ENCODE data around the gene CD300H.

The CD300H gene

DNA sequence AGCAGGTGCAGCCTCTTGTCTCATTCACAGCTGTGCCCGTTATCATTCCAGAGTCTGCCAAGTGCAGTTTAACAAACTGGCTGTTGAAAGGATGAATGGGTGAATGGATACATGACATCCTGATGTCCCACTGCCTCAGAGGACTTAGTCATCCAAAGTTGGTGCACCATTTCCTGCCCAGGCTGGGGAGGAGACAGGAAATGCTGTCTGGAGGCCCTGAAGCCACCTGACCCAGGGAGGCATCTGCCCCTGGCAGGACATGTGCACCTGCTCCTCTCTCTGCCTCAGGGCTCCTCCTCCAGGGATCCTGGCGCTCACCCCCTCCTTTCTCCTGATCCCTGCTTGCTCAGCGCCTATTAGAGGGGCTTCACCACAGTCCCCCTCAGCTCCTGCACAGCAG is 19.6 kb downstream of the CD300H start:
- no peak for DNase-seq

DNA sequence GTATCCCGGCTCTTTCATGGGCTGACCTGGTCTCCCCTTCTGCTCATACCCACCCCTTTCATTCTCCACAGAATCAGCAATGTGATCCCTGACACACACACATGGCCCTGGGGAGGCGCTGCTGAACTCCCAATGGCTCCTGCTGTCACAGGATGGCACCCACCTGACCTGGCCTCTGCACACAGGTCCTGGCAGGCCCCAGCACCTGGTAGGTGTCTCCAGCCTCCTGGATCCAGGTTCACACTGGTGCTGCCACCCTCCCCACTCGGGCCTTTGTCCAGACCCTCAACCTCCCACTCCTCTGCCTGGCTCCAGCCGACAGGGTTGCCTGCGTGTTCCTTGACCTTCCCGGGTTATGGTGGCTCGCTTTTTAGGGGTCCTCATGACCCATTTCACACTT is 20.0 kb downstream of the CD300H start:
- DNase-seq = no peak

DNA sequence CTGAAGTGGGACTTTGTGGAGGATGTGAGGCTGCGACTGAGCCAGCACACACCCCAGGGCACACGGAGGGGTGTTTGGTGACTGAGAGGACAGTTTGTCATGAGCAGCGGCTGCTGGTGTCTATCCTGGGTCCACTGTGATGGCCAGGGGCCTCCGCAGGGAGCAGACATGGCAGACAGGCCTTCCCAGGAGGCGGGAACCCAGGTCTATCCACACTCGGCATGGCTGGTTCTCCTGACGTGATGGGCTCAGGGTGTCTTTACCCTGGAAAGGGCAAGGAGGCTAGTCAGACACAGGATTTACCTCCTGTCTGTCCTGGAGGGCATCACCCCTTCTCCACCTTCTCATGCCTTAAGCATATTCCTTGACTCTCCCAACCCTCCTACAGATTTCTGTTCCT is 20.7 kb downstream of the CD300H start:
- no peak for DNase-seq

DNA sequence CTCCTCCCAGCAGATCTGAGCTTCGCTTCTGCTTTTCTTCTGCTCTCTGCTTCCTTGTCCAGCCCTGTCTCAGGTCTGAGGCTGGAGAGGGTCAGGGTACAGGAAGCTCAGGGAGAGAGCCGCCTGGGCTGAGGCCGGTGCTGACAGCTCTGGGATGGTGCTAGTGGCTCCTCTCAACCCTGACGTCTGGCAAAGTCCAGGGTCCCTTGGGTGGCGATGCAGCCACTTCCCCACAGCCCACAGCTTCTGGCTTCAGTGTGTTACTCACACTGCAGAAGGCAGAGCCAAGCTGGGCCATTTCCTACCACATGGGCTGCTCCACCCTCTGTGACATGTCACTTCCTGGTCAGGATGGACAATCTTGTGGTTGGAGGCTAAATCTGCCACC is 21.5 kb downstream of the CD300H start, which contains the start of gene CD300C:
Gene CD300C (minus strand): TSS at position 273 of the 388 bp plus-strand sequence. CDS start 333 bp downstream, outside the sequence.
- no peak for DNase-seq

DNA sequence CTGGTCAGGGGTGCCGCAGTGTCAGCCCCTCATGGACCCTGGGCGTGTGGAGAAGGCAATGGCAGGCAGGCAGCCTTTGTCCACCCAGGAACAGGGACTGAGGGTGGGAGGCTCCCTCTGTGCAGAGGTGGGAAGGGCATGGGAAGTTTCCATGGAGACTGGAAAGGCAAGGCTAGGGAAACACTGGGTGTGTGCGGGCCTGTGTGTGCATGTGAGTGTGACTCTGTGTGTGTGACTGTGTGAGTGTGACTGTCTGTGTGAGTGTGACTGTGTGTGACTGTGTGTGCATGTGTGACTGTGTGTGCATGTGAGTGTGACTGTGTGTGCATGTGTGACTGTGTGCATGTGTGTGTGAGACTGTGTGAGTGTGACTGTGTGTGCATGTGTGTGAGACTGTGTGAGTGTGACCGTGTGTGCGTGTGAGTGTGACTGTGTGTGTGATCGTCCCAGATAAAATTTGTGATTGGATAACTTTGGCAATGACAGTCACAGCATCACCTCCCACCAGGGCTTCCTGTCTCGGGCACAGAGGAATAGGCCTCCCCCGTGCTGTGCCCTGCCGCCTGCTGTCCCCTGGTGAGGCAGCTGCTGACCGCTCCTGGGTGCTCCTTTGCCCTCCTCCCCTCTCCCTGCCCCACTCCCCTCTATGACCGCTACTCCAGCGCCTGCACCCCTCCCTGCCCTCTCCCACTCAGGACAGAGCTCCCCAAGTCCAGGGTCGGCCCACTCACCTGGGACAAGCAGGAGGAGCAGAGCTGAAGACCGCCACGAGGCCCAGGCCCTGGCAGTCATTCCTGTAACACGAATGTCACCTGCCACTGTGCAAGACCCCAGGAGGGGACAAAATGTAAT is 22.1 kb downstream of the CD300H start:
- DNase-seq = no peak

DNA sequence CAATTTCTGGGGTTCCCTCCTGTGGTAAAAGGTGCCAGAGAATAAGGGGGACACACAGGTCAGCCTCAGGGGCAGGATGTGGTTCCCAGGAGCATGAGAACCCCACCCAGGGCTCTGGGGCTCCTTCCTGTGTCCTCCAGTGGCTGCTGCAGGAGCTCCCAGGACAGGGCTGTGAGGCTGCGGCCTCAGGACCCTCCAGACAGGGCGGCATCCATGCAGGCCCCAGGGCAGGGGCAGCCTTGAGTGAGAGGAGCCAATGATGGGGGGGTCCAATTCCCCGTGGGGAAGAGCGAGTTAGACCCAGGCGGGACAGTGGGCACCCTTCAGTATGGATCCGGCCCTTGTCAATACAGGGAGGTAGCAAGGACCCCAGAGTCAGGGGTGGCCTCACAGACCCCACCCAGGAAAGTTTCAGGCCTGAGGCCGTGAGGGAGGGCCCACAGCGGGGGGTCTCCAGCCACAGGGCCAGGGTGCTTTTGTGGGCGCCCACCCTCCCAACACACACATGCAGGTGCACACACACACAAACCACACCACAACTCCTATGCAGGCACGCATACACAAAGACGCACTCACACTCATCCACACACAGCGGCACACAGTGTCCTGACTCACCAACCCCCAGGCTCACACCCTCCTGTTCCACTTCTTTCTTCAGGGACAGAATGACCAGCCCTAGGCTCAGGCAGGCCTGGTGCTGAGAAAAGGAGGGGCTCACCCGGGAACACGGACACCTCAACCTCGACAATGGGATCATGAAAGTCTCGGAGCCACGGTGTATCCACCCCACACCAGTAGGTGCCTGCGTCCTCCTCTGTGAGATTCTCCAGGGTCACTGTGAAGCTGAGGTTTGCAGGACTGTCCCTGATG is 23.2 kb downstream of the CD300H start:
- no peak for DNase-seq

DNA sequence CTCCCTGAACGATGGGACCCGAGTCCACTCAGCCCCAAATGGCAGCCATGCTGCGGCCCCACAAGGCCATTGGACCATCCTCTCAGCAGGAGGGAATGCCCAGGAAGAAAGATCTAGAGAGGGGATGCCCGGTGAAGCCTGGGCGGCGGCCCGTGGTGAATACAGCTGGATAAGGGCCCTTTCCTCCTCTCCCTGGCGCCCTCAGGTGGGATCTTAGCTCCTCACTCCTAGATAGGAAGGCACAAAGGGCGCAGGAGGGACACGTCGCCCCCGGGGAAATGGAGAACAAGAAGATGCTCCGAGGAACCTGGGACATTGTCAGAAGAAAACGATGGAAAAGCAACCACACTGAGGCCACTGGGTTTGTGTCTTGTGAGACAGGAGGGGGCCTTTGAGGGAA is 23.9 kb downstream of the CD300H start:
- no peak for DNase-seq

DNA sequence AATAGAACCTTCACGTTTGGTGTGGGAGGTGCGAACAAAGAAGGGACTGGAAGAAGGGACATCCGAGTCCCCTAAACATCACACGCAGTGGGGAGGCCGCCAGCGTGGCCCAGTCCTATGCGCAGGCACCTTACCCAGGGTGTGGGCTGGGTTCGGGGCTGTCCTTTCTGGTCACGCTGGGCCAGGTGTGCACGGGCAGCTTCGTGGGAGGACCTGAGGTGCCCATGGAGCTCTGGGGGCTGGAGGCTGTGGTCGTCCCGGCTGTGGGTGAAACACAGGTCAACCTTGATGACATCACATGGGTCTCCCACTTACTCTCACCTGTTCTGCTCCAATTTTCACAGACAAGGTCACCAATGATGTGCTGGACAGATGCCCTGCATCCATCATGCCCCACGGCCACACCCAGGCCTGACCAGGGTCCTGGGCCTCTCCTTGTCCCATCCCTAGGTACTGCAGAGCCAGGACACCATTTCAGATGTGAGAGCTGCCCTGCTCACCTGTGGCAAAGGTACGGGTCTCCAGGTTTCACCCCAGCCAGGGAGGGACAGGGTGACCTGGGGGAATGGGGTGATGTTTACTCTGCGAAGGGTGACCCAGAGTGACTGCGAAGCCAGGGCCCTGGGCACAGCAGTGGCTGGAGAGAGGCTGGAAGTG is 24.5 kb downstream of the CD300H start:
- DNase-seq = no peak

DNA sequence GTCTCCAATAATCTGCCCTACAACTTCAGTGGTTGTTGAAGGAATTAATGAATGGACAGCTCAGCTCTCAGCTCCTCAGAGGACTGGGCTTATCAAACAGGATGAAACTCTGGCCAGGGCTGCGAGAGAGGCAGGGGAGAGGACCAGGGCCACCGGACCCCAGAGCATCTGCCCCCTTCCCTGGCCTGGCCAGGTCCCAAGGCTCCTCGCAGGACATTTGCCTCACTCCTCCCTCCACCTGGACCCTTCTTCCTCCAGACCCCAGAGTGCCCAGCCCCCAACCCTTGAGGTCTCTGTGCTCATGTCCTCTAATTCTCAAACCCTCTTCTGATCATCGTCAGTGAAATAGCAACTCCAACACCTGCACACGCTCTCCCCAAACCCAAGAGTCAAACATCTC is 25.1 kb downstream of the CD300H start:
- no peak for DNase-seq

DNA sequence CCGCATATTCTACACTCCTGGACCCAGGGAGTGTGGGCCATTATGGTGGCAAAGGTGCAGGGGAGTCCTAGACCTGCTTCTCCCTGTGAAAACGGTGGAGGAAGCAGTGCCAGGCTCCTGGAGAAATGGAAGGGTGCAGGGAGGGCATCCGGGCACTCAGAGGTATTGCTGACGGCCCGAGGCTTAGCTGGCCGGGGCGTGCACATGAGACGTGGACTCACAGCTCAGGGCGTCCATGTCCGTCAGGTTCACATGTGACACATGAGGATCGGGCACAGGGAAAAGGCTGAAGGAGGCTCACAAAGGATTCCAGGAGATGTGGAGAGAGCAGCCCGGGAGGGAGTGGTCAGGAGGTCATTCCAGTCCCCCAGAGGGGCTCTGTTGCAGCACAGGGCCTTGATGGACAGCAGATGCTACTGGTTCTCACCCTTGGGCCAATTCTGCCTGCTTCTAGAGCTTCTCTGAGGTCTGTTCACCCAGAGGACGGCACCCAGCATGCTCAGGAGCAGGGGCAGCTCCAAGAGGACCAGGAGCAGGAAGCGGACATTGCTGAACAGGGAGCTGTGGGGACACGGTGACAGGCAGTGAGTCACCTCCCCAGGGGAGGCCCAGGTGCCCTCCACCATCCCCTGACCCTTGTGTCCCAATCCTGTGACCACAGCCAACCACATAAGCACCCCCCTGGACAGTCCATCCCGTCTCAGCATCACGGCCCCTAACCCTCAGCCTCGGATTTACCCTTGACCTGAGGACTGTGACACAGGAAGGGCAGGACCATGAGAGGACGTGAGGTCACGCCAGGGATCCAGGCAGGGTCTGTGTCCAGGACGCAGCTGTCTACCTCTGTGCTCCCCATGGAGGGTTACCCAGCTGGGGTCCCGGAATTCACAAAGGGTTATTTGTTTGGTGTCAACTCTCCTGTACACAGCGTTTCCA is 25.9 kb downstream of the CD300H start:
- DNase-seq = no peak

DNA sequence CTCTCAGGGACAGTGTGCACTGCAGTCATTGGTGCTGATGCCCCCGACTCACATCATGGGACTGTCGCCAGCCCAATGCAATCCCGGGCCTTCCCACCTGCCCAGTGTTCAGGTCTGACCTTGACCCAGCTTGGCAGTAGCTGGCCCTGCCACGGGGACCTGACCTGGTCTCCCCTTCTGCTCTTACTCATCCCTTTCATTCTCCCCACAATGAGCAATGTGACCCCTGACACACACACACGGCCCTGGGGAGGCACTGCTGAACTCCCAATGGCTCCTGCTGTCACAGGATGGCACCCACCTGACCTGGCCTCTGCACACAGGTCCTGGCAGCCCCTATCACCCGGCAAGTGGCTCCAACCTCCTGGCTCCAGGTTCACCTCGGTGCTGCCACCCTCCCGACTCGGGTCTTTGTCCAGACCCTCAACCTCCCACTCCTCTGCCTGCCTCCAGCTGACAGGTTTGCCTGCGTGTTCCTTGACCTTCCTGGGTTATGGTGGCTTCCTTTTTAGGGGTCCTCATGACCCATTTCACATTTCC is 28.0 kb downstream of the CD300H start:
- DNase-seq = no peak

DNA sequence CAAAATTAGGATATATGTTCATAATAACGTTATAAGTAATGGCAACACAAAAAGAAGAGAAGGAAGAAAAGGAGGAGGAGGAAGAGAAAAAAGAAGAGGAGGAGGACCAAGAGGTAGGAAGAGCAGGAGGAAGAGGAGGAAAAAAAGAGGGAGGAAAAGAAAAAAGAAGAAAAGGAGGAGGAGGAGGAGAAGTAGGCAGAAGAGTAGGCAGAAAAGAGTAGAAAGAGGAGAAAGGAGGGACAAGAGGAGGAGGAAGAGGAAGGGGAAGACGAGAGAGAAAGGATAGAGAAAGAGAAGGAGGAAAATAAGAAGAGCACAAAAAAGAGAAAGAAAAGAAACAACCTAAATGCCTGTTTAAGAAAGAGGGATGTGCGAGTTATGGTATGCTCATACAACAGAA is 30.4 kb downstream of the CD300H start:
- no peak for DNase-seq

DNA sequence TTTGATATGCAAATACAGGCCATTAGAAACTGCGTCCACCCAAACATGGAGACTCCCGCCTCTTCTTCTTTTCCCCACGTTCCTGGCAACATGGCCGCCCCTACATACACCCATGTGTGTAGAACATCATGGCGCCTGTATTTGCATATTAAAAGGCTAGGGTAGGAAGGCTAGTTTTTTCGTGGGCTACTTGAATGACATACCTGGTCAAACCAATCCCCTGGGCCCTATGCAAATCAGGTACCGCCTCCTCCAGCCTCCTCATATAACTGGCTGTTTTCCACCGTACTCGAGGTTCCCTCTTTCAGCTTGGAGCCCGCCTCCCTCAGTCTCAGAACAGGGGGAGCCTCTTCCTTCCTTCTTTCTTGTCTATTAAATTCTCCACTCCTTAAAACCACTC is 35.2 kb downstream of the CD300H start:
- DNase-seq = peak; percentile 31

DNA sequence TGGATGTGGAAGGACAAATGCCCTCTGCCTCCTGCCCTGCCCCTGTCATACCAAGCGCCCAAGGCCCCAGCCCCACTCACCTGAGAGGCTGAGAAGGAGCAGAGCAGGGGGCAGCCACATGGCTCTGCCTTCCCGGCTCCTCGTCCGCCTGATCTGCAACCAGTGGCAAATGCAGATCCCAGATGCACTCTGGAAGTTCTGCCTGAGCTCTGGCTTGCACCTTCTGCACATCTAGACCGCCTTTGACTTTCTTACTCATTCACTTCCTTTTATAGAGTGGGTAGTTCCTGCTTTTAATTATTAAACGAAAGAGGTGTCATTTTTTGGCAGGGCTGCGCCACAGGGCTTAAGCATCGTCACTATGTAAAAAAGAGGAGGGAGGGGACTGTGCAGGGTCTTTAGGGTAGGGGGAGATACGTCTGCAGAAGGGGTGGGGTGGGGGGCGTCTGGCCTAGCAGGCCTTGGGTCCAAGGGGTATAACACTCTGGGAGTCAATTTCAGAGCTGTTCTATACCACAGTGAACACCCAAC is 36.0 kb downstream of the CD300H start, which contains the start of gene CD300LB:
Gene CD300LB (minus strand): TSS at position 245 of the 531 bp plus-strand sequence. CDS start 125 bp downstream, at position 120.
- DNase-seq = no peak

DNA sequence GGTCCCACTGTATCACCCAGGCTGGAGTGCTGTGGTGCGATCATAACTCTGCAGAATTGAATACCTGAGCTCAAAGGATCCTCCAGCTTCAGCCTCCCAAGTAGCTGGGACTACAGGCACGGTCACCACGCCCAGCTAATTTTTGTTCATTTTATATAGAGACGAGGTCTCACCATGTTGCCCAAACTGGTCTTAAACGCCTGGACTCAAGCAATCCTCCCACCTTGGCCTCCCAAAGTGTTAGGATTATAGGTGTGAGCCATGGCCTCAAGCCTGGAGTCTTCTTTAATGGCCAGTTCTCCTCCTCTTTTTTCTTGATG is 36.5 kb downstream of the CD300H start:
- no peak for DNase-seq

DNA sequence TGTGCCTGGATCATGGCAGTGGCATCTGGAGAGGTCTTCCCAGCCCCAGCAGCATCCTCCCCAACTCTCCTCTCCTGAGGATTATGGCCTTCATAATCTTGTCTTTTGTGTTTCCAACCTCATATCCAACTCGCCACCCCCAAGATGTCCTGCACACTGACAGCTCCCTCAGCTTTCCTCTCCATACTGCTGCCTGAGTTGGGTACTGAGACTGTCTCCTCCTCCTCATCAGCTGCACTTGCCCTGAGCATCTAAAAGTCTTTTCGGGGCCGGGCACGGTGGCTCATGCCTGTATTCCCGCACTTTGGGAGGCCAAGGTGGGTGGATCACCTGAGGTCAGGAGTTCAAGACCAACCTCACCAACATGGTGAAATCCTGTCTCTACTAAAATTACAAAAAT is 38.1 kb downstream of the CD300H start:
- DNase-seq = no peak

DNA sequence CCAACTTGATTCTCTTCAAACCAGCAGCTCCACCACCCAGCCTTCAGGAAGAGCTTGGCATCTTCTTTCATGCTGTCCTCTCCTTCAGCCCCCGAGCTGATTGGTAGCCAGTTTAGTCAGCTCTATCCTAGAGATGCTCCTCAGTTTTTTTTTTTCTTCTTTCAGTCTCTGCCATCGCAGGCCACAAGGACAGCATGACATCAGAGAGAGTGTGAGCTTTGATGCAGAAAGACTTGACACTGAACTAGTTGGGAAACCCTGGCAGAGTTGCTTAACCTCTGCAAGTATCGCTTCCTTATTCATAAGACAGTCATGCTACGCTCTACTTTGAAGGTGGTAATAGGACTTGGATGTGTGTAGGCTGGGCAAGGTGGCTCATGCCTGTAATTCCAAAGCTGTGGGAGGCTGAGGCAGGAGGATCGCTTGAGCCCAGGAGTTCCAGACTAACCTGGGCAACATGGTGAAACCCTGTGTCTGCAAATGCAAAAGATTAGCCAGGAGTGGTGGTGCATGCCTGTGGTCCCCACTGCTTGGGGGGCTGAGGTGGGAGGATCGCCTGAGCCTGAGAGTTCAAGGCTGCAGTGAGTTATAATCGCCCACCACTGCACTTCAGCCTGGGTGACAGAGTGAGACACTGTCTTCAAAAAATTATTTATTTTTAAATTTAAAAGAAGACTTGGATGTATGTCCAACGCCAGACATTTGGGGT is 38.7 kb downstream of the CD300H start:
- DNase-seq = no peak

DNA sequence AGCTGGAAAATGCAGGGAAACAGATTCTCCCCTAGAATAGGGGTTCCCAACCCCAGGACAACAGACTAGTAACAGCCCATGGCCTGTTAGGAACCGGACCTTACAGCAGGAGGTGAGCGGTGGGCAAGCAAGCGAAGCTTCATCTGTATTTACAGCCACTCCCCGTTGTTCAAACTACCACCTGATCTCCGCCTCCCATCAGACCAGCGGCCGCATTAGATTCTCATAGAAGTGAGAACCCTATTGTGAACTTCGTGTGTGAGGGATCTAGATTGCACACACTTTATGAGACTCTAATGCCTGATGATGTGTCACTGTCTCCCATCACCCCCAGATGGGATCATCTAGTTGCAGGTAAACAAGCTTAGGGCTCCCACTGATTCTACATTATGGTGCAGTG is 39.6 kb downstream of the CD300H start:
- no peak for DNase-seq

DNA sequence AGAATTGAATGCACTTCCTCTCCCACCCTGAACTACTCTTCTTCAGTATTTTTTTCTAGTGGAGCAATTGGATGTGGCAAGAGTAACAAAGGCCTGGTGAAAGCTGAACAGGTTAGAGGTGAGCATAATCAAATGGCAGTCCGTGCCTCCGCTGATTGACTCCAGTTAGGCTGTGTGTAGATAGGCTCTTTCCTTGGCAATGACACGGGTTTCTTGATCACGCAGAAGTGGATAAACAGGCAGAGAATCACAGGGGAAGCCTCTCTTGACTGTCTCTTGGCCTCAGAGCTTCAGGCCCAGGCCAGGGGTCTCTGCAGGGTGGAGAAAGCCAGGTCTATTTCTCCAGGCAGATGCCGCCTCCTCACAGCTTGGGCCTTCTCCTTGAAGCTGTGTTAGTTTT is 40.2 kb downstream of the CD300H start:
- no peak for DNase-seq

DNA sequence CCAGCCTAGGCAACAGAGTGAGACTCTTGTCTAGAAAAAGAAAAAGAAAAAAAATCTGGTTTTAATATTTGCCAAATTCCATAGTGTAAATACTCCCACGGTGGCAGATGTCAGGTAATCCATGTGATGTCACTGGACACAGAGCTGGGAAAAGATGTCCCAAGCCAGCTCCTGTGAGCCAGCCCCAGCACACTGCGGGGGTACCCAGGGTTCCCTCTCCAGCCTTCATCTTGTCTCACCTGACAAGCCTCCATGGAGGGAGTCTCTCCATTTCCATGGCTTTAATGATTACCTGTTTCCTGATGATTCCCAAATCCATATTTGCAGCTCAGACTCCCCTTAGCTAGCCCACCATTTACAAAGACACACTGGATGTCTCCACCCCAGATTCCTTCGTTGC is 40.6 kb downstream of the CD300H start:
- no peak for DNase-seq

DNA sequence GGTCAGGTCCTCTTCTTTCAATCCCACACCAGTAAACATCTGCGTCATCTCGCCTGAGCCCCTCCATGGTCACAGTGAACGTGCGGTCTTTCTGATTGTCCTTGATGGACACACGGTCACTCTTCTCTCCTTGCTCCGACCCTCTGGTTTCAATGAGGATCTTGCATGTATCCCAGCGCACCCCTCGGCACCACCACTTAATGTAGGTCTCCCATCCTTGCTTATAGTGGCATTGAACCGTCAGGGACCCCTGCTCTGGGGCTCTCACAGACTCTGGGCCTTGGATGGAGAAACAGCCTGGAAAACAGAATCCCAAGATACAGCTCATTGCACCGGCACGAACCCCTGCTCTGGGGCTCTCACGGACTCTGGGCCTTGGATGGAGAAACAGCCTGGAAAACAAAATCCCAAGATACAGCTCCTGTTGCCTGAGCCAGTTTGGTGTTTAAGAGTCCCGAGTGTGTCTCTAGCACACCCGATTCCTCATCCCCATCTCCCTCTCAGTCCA is 41.5 kb downstream of the CD300H start:
- DNase-seq = no peak

All from NCI-H526 treated with DMSO at 0.1 percent for 48 hours (cell line).